ENCODE data around the gene CMIP. TPM values are rescaled to one million over a fixed set of nuclear protein-coding genes. Genes with fewer than 3 reads are reported as not detected.

Gene CMIP
- total RNA-seq, 1 experiment from 2014 or later: 53.6 TPM

DNA sequence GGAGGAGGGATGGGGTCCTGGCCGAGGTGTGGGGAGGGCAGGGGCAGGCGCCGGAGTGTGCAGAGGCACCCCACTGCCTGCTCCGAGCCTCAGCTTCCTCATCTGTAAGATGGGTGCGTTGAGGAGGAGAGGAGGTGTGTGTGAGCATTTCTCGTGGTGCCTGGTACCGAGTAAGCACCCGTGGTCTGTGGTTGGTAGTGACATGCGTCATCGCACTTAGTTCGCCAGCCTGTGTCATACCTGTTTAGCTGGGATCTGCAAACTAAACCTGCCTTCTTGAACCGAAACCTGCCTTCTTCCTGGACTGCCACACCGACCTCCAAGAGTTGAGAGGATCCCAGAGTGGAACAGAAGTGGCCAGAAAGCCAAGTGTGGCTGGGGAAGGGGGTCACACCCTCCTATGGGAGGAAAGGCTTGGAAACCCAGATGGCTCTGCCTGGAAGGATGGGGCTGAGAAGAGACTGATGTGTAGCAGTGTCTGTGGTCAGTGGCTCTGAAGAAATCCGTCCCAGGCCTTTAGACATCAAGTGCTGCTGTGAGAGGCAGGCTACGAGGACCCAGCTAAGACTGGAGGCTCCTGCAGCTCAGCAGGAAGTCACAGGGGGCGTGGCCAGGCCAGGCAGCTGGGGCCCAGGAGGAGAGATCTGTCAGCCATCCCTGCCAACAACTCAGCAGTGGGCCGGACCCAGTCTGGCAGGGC, 171.9 kb downstream of the CMIP start:
- Mint-ChIP-seq H3K9me3 (ENCODE audit: unreplicated experiment) (no peaks in the 10 kb centered on the region), H3K36me3 (ENCODE audit: insufficient read depth, unreplicated experiment) (peaks cover 7% of the 10 kb centered on the region), H3K4me3 (ENCODE audit: unreplicated experiment) (no peak overlapping the region), H3K4me1 (ENCODE audit: insufficient read depth, unreplicated experiment) (peaks cover 6% of the 10 kb centered on the region), H3K27ac (ENCODE audit: low read depth, unreplicated experiment) (no peak overlapping the region), H3K27me3 (ENCODE audit: insufficient read depth, unreplicated experiment) (no peaks in the 10 kb centered on the region)
- intact Hi-C loops (cut with micrococcal nuclease): no loop called here
- POLR2A ChIA-PET: interaction anchor here (0.6 kb wide), 1 partner anchor 115 kb away, joined by 4 read pairs; no protein-coding TSS in a partner anchor
- TF ChIP-seq, protein P1, sequence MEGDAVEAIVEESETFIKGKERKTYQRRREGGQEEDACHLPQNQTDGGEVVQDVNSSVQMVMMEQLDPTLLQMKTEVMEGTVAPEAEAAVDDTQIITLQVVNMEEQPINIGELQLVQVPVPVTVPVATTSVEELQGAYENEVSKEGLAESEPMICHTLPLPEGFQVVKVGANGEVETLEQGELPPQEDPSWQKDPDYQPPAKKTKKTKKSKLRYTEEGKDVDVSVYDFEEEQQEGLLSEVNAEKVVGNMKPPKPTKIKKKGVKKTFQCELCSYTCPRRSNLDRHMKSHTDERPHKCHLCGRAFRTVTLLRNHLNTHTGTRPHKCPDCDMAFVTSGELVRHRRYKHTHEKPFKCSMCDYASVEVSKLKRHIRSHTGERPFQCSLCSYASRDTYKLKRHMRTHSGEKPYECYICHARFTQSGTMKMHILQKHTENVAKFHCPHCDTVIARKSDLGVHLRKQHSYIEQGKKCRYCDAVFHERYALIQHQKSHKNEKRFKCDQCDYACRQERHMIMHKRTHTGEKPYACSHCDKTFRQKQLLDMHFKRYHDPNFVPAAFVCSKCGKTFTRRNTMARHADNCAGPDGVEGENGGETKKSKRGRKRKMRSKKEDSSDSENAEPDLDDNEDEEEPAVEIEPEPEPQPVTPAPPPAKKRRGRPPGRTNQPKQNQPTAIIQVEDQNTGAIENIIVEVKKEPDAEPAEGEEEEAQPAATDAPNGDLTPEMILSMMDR (IDR thresholded peaks at IDR 0.05; ENCODE audit: unreplicated experiment): no peak
- DNase-seq (ENCODE audit: unreplicated experiment): no peak
- CTCF ChIA-PET: interaction anchor here (0.7 to 1.1 kb wide), 3 partner anchors 14 to 612 kb away, joined by 3 to 7 read pairs (median 5); no protein-coding TSS in a partner anchor
- BruUV-seq (replicated peaks): no TSS peak

DNA sequence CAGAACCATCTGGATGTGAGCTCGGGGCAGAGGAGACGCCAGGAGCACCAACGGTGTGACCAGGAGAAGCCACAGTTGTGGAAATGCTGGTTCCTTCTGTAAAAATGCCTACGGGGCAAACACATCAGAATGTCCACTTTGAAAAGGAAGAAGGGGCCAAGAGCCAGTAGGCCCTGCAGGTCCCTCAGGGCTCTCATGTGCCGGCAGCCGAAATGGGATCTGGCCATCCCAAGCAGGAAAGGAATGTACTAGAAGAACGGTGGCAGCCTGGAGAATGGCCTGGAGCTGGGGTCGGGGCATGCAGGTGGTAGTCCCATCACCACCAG, 172.4 kb downstream of the CMIP start:
- H3K27ac Mint-ChIP-seq (ENCODE audit: low read depth, unreplicated experiment): no peak overlapping the region

DNA sequence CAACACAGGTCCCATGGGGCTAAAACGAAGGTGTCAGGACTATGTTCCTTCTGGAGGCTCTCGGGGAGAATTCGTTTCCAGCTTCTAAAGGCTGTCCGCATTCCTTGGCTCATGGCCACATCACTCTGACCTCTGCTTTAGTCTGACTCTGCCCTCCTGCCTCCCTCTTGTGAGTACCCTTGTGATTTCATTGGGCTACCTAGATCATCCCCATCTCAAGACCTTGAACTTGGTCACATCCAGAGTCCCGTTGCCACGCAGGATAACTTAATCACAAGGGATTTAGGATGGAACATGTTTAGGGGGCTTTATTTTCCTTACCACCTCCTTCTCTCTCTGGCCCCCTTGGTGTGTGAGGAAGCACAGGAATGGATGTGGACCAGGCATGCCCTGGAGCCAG, 173.6 kb downstream of the CMIP start:
- no peaks in the 10 kb centered on the region for H3K27me3 Mint-ChIP-seq (ENCODE audit: insufficient read depth, unreplicated experiment)
- TF ChIP-seq, protein P1 (IDR thresholded peaks at IDR 0.05; ENCODE audit: unreplicated experiment): no peak
- no peak for DNase-seq (ENCODE audit: unreplicated experiment)
- H3K4me1 Mint-ChIP-seq (ENCODE audit: insufficient read depth, unreplicated experiment): peaks cover 9% of the 10 kb centered on the region
- ChIA-PET POLR2A (interaction anchor here (1.2 kb wide), 1 partner anchor 16 kb away, joined by 3 read pairs; no protein-coding TSS in a partner anchor), CTCF (interaction anchor here (0.7 to 1.0 kb wide), 2 partner anchors 183 to 215 kb away, joined by 3 to 5 read pairs; no protein-coding TSS in a partner anchor)
- H3K27ac Mint-ChIP-seq (ENCODE audit: low read depth, unreplicated experiment): no peak overlapping the region
- H3K36me3 Mint-ChIP-seq (ENCODE audit: insufficient read depth, unreplicated experiment): peaks cover 13% of the 10 kb centered on the region
- H3K4me3 Mint-ChIP-seq (ENCODE audit: unreplicated experiment): no peak overlapping the region
- no TSS peak for BruUV-seq (replicated peaks)
- no peaks in the 10 kb centered on the region for H3K9me3 Mint-ChIP-seq (ENCODE audit: unreplicated experiment)
- intact Hi-C loops (cut with micrococcal nuclease): no loop called here

More for the DNA sequence above, 172.4 kb downstream of the CMIP start:
- H3K9me3 Mint-ChIP-seq (ENCODE audit: unreplicated experiment): no peaks in the 10 kb centered on the region
- H3K27me3 Mint-ChIP-seq (ENCODE audit: insufficient read depth, unreplicated experiment): no peaks in the 10 kb centered on the region
- peaks cover 10% of the 10 kb centered on the region for H3K36me3 Mint-ChIP-seq (ENCODE audit: insufficient read depth, unreplicated experiment)
- ChIA-PET POLR2A (interaction anchor here (0.6 kb wide), 1 partner anchor 115 kb away, joined by 4 read pairs; no protein-coding TSS in a partner anchor), CTCF (interaction anchor here (0.7 kb wide), 1 partner anchor 106 kb away, joined by 5 read pairs; no protein-coding TSS in a partner anchor)
- H3K4me1 Mint-ChIP-seq (ENCODE audit: insufficient read depth, unreplicated experiment): peaks cover 9% of the 10 kb centered on the region
- TF ChIP-seq, protein P1 (IDR thresholded peaks at IDR 0.05; ENCODE audit: unreplicated experiment): no peak
- no TSS peak for BruUV-seq (replicated peaks)
- intact Hi-C loops (cut with micrococcal nuclease): no loop called here
- DNase-seq (ENCODE audit: unreplicated experiment): no peak
- no peak overlapping the region for H3K4me3 Mint-ChIP-seq (ENCODE audit: unreplicated experiment)

DNA sequence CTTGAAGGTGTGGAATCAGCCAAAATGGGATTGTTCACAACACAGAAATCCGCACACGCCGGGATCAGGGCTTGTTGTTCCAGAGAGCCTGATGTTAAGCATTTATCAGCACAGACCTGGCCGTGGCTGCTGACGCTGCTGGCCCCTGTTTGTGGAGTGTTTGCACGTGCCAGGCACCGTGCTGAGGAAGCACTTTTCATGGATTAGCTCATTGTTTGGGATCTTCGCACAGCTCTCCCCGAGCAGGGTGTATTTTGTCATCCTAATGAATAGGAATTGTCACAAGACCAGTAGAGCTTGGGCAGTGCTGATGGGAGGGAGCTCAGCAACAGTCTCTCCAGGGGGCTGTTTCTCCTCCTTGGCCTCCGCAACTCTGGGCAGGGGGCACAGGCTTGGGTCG, 174.1 kb downstream of the CMIP start:
- Mint-ChIP-seq H3K9me3 (ENCODE audit: unreplicated experiment) (no peaks in the 10 kb centered on the region), H3K27ac (ENCODE audit: low read depth, unreplicated experiment) (no peak overlapping the region), H3K27me3 (ENCODE audit: insufficient read depth, unreplicated experiment) (no peaks in the 10 kb centered on the region), H3K4me3 (ENCODE audit: unreplicated experiment) (no peak overlapping the region), H3K36me3 (ENCODE audit: insufficient read depth, unreplicated experiment) (peaks cover 13% of the 10 kb centered on the region), H3K4me1 (ENCODE audit: insufficient read depth, unreplicated experiment) (peaks cover 9% of the 10 kb centered on the region)
- TF ChIP-seq, protein P1 (IDR thresholded peaks at IDR 0.05; ENCODE audit: unreplicated experiment): no peak
- DNase-seq (ENCODE audit: unreplicated experiment): no peak
- intact Hi-C loops (cut with micrococcal nuclease): no loop called here
- BruUV-seq (replicated peaks): no TSS peak
- ChIA-PET POLR2A (interaction anchor here (1.2 kb wide), 1 partner anchor 17 kb away, joined by 3 read pairs; no protein-coding TSS in a partner anchor), CTCF (interaction anchor here (0.7 to 1.0 kb wide), 2 partner anchors 183 to 216 kb away, joined by 3 to 5 read pairs; no protein-coding TSS in a partner anchor)
